ENCODE results near the gene ABI2. TPM values are rescaled to one million over a fixed set of nuclear protein-coding genes. Genes with fewer than 3 reads are reported as not detected.
"Not testable (repeated sequence)": the region's sequence is repeated elsewhere in the genome, so short reads cannot be mapped to it uniquely, and the experiment has no call there.

The ABI2 gene
- total and polyA plus RNA-seq, 5 donors from 2014 or later: 17.2 to 28.6 (median 23.6) TPM

DNA sequence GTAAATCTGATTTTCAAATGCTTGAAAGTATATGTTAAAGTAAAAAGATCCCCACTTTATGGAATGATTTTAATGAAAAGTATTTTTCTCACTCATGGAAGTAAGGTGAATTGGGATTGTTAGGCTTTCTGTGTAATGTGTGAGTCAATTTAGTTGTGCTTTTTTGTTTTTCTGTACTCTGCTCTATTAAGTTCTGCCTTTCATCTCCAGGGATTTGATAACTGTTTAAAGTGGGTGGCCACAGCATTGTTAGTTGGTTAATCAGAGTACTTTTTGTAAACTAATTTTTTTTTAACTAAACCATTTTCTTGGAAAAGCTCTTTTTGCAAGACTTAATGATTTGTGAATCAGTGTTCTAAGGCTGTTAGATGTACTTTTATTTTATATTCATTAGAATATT, 76.8 kb downstream of the ABI2 start:
- Histone ChIP-seq H3K36me3 (ENCODE audit: control insufficient read depth, insufficient read depth, low read length) (peaks cover 20% of the 10 kb centered on the region), H3K27ac (ENCODE audit: insufficient read depth, low read length, poor library complexity, severe bottlenecking) (no peak overlapping the region), H3K27me3 (ENCODE audit: control insufficient read depth, insufficient read depth, low read length) (no peaks in the 10 kb centered on the region), H3K4me1 (ENCODE audit: control insufficient read depth, insufficient read depth, low read length, poor library complexity, severe bottlenecking) (no peaks in the 10 kb centered on the region), H3K4me3 (ENCODE audit: low read depth, low read length) (no peak overlapping the region), H3K9me3 (ENCODE audit: control insufficient read depth in 2 of 2, low read length in 2 of 2) (no peaks in the 10 kb centered on the region)
- DNase-seq (no peak), ATAC-seq (ENCODE audit: low read depth in 2 of 2) (no peak)
- Mint-ChIP-seq H3K27ac (peak overlapping the region in 1 of 3 donors; percentile 29), H3K27me3 (no peaks in the 10 kb centered on the region), H3K4me1 (peaks cover 0 to 5% (median 2%) of the 10 kb centered on the region in 4 donors), H3K36me3 (peaks cover 35% of the 10 kb centered on the region), H3K9me3 (no peaks in the 10 kb centered on the region), H3K4me3 (no peak overlapping the region)

DNA sequence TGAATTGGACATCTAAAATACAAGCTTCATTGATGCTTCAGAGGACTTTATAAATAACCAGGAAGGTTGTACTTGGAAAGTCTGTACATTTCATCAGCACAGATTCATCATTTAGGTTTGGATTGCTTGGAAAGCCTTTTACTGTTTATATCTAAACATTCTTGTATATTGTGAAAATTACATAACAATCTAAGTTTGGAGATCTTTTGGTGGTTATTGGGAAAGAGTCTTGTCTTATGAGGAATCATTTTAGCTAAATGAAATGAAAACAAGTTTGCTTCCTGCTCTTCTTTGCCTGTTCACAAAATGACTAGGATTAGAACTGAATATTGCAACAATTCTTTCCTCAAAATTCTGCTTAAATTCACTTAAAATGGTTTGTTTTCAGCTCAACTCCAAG, 79.3 kb downstream of the ABI2 start:
- Histone ChIP-seq H3K9me3 (ENCODE audit: control insufficient read depth in 2 of 2, low read length in 2 of 2) (no peaks in the 10 kb centered on the region), H3K36me3 (ENCODE audit: control insufficient read depth, insufficient read depth, low read length) (peaks cover 18% of the 10 kb centered on the region), H3K27me3 (ENCODE audit: control insufficient read depth, insufficient read depth, low read length) (no peaks in the 10 kb centered on the region), H3K4me3 (ENCODE audit: low read depth, low read length) (no peak overlapping the region), H3K4me1 (ENCODE audit: control insufficient read depth, insufficient read depth, low read length, poor library complexity, severe bottlenecking) (no peaks in the 10 kb centered on the region), H3K27ac (ENCODE audit: insufficient read depth, low read length, poor library complexity, severe bottlenecking) (no peak overlapping the region)
- ATAC-seq (ENCODE audit: low read depth in 2 of 2): no peak
- Mint-ChIP-seq H3K27ac (no peak overlapping the region), H3K9me3 (no peaks in the 10 kb centered on the region), H3K27me3 (no peaks in the 10 kb centered on the region), H3K4me1 (peaks cover 0 to 5% (median 0%) of the 10 kb centered on the region in 4 donors), H3K36me3 (peaks cover 45% of the 10 kb centered on the region), H3K4me3 (no peak overlapping the region)
- DNase-seq: no peak

DNA sequence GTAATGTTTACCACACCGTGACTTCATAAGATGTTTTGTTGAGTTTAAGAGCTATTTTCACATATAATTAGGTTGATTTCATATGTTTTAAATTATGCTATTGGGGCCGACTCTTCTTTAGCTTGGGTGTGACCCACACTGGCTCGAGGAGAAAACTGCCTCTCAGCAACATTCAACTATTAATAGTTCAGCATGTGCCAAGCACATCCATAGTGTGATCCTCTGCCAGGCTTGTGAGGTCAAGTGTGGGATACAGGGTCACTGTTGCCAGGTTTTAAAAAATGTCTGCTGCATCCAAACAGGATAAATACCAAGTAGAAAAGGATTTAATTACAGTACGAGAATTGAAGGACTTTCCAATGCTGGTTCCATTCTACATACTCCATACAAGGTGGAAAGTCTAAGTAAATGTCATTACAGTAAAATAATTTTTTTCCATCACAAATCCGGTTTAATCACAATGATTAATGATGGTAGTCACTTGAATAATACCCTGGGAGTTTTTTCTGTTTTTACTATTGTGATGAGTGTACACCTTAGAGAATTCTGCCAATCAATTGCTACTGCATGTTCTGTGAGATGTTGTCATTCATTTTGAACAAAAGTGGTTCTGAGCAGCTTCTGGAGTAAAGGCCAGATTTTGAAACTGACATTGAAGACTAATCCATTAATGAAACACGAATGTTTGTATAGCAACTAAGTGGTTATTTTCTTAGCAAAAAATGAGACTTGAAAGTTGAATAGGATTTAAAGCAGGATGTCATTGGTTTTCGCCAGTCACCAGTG, 84.5 kb downstream of the ABI2 start:
- Histone ChIP-seq H3K27ac (ENCODE audit: insufficient read depth, low read length, poor library complexity, severe bottlenecking) (no peak overlapping the region), H3K9me3 (ENCODE audit: control insufficient read depth in 2 of 2, low read length in 2 of 2) (no peaks in the 10 kb centered on the region), H3K4me1 (ENCODE audit: control insufficient read depth, insufficient read depth, low read length, poor library complexity, severe bottlenecking) (no peaks in the 10 kb centered on the region), H3K4me3 (ENCODE audit: low read depth, low read length) (no peak overlapping the region), H3K36me3 (ENCODE audit: control insufficient read depth, insufficient read depth, low read length) (peaks cover 12% of the 10 kb centered on the region), H3K27me3 (ENCODE audit: control insufficient read depth, insufficient read depth, low read length) (no peaks in the 10 kb centered on the region)
- H3K27ac Mint-ChIP-seq: no peak overlapping the region
- peaks cover 46% of the 10 kb centered on the region for H3K36me3 Mint-ChIP-seq
- H3K9me3 Mint-ChIP-seq: peaks cover 0 to 1% (median 0%) of the 10 kb centered on the region in 7 donors
- DNase-seq (no peak), ATAC-seq (ENCODE audit: low read depth in 2 of 2) (no peak)
- H3K4me3 Mint-ChIP-seq: no peak overlapping the region
- peaks cover 0 to 5% (median under 1%) of the 10 kb centered on the region in 4 donors for H3K4me1 Mint-ChIP-seq
- no peaks in the 10 kb centered on the region for H3K27me3 Mint-ChIP-seq

DNA sequence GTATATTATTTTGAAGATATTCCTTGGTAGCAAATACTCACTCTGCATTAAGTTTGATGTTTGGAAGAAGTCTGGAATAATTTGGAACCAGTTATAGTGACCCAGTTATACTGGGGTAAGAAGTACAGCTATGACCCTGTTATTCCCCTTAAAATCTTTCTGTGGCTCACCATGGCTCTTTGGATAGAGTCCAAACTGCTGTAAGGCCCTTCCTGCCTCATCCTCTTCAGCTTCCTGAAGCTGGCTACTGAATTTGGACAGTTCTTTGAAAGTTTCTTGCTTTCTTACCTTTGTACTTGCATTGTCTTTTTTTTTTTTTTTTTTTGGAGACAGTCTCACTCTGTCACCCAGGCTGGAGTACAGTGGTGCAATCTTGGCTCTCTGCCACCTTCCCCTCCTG, 85.6 kb downstream of the ABI2 start:
- Histone ChIP-seq H3K27ac (ENCODE audit: insufficient read depth, low read length, poor library complexity, severe bottlenecking) (no peak overlapping the region), H3K4me3 (ENCODE audit: low read depth, low read length) (no peak overlapping the region), H3K4me1 (ENCODE audit: control insufficient read depth, insufficient read depth, low read length, poor library complexity, severe bottlenecking) (no peaks in the 10 kb centered on the region), H3K36me3 (ENCODE audit: control insufficient read depth, insufficient read depth, low read length) (peaks cover 20% of the 10 kb centered on the region), H3K27me3 (ENCODE audit: control insufficient read depth, insufficient read depth, low read length) (no peaks in the 10 kb centered on the region), H3K9me3 (ENCODE audit: control insufficient read depth in 2 of 2, low read length in 2 of 2) (peaks cover 0 to 10% of the 10 kb centered on the region in 2 experiments)
- peaks cover 54% of the 10 kb centered on the region for H3K36me3 Mint-ChIP-seq
- H3K27me3 Mint-ChIP-seq: no peaks in the 10 kb centered on the region
- DNase-seq: no peak
- peaks cover 0 to 5% (median under 1%) of the 10 kb centered on the region in 4 donors for H3K4me1 Mint-ChIP-seq
- peaks cover 0 to 12% (median 3%) of the 10 kb centered on the region in 7 donors for H3K9me3 Mint-ChIP-seq
- H3K4me3 Mint-ChIP-seq: no peak overlapping the region
- no peak for ATAC-seq (ENCODE audit: low read depth in 2 of 2)
- H3K27ac Mint-ChIP-seq: no peak overlapping the region

DNA sequence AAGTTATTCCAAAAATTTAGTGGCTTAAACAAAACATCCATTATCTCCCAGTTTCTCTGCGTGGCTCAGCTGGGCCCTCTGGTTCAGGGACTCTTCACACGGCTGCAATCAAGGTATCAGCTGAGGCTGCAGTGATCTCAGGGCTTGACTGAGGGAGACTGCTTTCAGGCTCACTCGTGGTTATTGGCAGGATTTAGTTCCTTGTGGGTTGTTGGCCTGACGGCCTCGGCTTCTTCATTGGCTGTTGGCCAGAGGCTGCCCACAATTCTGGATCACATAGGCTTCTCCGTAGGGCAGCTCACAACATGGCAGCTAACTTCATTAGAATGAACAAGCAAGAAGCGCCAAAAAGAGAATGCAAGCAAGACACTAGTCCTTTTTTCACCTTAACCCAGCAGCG, 90.1 kb downstream of the ABI2 start:
- no peak overlapping the region for H3K4me3 Mint-ChIP-seq
- Histone ChIP-seq H3K27ac (ENCODE audit: insufficient read depth, low read length, poor library complexity, severe bottlenecking) (no peak overlapping the region), H3K9me3 (ENCODE audit: control insufficient read depth in 2 of 2, low read length in 2 of 2) (peaks cover 0 to 10% of the 10 kb centered on the region in 2 experiments), H3K4me1 (ENCODE audit: control insufficient read depth, insufficient read depth, low read length, poor library complexity, severe bottlenecking) (no peaks in the 10 kb centered on the region), H3K27me3 (ENCODE audit: control insufficient read depth, insufficient read depth, low read length) (no peaks in the 10 kb centered on the region), H3K36me3 (ENCODE audit: control insufficient read depth, insufficient read depth, low read length) (peaks cover 23% of the 10 kb centered on the region), H3K4me3 (ENCODE audit: low read depth, low read length) (no peak overlapping the region)
- no peak for DNase-seq
- ATAC-seq (ENCODE audit: low read depth in 2 of 2): no peak
- H3K9me3 Mint-ChIP-seq: peaks cover 0 to 12% (median 5%) of the 10 kb centered on the region in 7 donors
- peaks cover 0 to 5% (median under 1%) of the 10 kb centered on the region in 4 donors for H3K4me1 Mint-ChIP-seq
- H3K27me3 Mint-ChIP-seq: no peaks in the 10 kb centered on the region
- H3K27ac Mint-ChIP-seq: no peak overlapping the region
- H3K36me3 Mint-ChIP-seq: peaks cover 46% of the 10 kb centered on the region

DNA sequence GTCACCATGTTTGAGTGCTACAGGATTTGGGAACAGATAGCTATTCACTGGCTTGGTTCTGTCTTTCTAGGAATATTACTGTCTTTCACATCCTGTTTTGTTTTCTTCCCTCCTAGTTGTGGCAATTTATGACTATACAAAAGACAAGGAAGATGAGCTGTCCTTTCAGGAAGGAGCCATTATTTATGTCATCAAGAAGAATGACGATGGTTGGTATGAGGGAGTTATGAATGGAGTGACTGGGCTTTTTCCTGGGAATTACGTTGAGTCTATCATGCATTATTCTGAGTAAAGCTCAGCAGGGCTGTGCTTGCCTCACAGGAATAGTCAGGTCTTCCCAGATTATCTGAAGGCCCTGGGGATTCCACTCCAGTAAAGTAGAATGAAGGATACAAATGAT, 98.9 kb downstream of the ABI2 start:
- H3K4me3 ChIP-seq (ENCODE audit: low read depth, low read length): no peak overlapping the region
- Mint-ChIP-seq H3K4me1 (peaks cover 0 to 2% (median 0%) of the 10 kb centered on the region in 4 donors), H3K27me3 (no peaks in the 10 kb centered on the region), H3K36me3 (peaks cover 37% of the 10 kb centered on the region), H3K4me3 (no peak overlapping the region), H3K9me3 (peaks cover 0 to 2% (median 0%) of the 10 kb centered on the region in 7 donors), H3K27ac (no peak overlapping the region)
- H3K4me1 ChIP-seq (ENCODE audit: control insufficient read depth, insufficient read depth, low read length, poor library complexity, severe bottlenecking): no peaks in the 10 kb centered on the region
- no peak overlapping the region for H3K27ac ChIP-seq (ENCODE audit: insufficient read depth, low read length, poor library complexity, severe bottlenecking)
- H3K27me3 ChIP-seq (ENCODE audit: control insufficient read depth, insufficient read depth, low read length): no peaks in the 10 kb centered on the region
- DNase-seq (no peak), ATAC-seq (ENCODE audit: low read depth in 2 of 2) (no peak)
- H3K36me3 ChIP-seq (ENCODE audit: control insufficient read depth, insufficient read depth, low read length): peaks cover 9% of the 10 kb centered on the region
- no peaks in the 10 kb centered on the region for H3K9me3 ChIP-seq (ENCODE audit: control insufficient read depth in 2 of 2, low read length in 2 of 2)

DNA sequence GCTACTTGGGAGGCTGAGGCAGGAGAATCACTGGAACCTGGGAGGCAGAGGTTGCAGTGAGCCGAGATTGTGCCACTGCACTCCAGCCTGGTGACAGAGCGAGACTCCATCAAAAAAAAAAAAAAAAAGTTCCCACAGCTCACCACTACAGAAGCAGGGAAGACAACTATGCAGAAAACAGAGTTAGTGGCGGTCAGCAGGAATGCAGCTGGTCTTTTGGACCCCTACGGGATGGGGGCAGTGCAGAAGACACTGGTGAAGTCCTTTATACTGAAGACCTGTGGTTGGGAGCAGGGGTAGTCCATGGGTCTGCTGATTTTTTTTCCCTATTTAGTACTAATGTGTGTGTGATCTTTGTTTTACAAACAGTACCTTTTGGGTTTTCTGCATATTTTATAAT, 101.4 kb downstream of the ABI2 start:
- H3K36me3 Mint-ChIP-seq: peaks cover 35% of the 10 kb centered on the region
- H3K4me3 Mint-ChIP-seq; H3K4me1 Mint-ChIP-seq; H3K9me3 Mint-ChIP-seq; H3K27me3 Mint-ChIP-seq; H3K4me3 ChIP-seq (ENCODE audit: low read depth, low read length); H3K36me3 ChIP-seq (ENCODE audit: control insufficient read depth, insufficient read depth, low read length); H3K27ac Mint-ChIP-seq; H3K9me3 ChIP-seq (ENCODE audit: control insufficient read depth in 2 of 2, low read length in 2 of 2); H3K4me1 ChIP-seq (ENCODE audit: control insufficient read depth, insufficient read depth, low read length, poor library complexity, severe bottlenecking); ATAC-seq (ENCODE audit: low read depth in 2 of 2); H3K27ac ChIP-seq (ENCODE audit: insufficient read depth, low read length, poor library complexity, severe bottlenecking); H3K27me3 ChIP-seq (ENCODE audit: control insufficient read depth, insufficient read depth, low read length); DNase-seq: not testable (repeated sequence)
